ENCODE results near the gene FGF8.

Gene FGF8

GRCh38 chr10:101781984-101782810 is 6.3 kb upstream of the FGF8 start:
- DNase-seq = no peak

DNA sequence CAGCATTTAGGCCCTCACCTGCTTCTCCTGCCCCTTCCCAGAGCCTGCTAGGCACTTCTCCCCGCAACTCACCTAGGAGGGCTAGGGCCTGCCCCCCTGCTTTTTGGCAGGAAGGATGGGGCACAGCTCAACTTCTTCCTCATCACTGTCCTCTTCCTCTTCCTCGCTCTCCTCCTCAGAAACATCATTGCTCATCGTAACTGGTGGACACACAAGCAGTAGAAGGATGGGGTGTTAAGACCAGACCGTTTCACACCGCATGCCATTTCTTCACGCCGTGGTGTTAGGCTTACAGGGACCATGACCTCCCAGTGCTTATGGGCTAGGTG is 5.7 kb upstream of the FGF8 start:
- DNase-seq = no peak

DNA sequence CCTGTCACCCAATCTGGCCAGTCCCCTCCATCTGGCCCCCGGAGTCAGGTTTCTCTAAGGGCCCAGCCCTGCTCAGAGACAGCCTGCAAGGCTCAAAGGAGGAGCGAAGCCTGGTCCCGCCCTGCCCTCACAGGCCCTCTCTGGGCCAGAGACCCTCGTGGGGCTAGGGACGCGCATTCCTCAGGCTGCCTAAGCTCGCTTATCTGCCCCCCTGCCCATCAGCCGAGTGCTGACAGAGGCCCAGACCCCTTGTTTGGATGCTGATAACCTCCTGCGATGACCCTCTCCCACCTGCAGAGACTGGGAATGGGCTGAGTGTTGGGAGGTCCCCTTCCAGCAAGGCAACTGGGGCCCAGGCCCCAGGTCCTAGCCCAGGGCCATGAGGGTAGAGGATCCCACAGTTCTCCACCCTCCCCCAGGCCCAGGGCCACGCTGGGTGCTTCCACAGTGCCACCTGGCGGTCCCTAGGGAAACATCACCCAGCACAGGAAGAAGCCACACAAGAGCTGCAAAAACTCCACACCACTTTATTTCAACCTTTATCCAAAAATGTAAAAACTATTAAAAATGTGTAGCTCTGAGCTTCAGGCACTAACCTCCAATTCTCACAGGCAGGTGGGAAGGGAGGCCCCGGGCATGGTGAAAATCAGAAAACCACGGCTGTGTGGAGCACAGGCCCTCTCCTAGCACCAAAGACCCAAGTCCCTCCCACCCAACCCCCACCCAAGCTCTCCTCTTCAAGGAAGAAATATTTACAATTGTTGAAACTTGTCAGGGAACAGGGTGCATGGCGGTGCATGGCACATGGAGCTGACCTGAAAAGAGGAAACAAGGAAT is 5.1 kb upstream of the FGF8 start:
- peak; percentile 78 for DNase-seq

GRCh38 chr10:101780187-101780817 is 4.4 kb upstream of the FGF8 start:
- no peak for DNase-seq

DNA sequence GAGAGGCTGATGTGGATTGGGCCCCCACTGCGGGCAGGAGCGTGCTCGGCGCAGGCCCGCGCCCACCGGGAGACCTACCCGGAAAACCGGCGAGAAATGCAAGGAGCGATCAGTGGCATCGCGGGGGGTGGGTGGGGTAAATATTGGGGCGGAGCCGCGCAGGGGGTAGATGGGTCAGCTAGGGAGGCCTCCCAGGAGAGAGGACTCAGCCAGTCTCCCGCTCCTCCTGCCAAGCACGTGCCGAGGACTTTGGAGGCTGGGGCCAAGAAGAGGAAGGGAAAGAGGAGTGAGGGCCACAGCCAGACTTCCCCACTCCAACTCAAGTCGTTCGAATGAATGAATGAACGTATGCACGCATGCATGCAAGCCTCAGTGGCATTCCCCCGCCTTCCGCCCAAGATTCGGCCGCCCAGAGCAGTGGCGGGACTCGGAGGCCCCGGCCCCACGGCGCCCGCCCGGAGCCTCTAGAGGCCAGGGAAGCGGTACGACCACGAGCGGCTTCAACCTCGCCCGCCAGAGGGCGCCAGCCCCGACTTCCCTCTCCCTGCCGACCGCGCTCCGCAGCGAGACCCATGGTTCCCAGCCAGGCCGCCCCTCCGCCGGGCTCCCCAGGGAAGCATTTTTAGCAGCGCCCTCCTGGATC is 3.8 kb upstream of the FGF8 start:
- DNase-seq = peak; percentile 82

- peak; percentile 12 for DNase-seq
Observed at GRCh38 chr10:101778781-101779543, 3.0 kb upstream of the FGF8 start.

DNA sequence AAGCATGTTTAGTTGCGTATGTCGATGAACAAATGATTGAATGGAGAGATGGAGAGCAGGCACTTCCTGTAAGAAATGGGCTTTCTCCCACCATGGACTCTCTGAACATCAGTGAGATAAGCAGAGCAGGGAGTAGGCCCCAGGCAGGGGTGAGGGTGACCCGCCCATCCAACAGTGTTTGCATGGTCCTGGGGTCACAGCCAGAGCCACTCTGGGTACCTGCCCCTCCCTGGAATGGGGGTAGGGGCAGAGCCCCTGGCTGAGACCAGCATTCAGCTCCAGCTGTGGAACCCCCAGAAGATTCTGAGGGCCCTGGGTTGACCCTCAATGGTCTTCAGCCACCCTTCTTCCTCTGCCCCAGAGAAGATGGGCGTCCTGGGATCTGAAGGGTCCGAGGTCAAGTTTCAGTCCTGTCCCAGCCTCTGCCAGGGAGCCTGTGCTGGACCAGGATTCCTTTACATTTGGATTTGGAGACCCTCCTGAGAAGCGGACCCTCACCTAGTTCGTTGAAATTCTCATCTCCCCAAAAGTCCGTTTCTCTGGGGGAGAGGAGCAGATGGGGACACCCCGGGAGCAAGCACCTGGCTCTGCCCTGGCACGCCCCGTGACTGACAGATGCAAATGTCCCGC is 2.4 kb upstream of the FGF8 start:
- DNase-seq = no peak

GRCh38 chr10:101777619-101778145 is 1.8 kb upstream of the FGF8 start:
- no peak for DNase-seq

- no peak for DNase-seq
Observed at GRCh38 chr10:101776161-101776817, 375 bp upstream of the FGF8 start.

- DNase-seq = no peak
Observed at GRCh38 chr10:101774589-101775272, 1.2 kb downstream of the FGF8 start.

DNA sequence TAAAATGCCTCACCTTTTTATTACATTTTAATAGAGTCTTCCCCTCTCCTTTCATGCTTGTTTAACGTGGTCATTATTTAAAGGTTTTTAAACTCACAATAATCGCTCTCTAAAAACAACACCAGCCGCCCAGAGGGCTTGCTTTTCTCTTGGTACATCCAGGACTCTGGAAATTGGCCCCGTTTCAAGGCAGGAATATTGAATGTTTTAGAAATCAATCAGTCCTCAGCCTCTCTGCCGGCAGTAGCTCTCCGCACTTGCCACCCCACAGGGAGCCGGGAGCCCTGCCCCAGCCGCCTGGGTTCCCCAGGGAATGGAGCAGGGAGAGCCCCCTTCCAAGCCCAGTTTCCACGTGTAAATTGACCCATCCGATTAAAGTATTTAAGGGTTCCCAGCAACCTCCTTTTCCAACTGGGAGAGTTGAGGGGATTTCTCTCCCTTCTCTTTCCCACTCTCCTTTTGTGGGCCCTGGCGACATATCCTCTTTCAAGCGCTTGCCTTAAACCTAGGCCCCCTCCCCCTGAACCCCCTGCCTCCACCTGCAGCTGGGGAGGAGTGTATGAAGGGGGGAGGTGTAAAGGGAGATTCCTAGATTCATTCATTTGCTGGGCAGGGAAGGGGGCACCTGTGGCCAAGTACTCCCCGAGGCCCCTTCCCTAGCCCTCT is 1.9 kb downstream of the FGF8 start:
- no peak for DNase-seq

DNA sequence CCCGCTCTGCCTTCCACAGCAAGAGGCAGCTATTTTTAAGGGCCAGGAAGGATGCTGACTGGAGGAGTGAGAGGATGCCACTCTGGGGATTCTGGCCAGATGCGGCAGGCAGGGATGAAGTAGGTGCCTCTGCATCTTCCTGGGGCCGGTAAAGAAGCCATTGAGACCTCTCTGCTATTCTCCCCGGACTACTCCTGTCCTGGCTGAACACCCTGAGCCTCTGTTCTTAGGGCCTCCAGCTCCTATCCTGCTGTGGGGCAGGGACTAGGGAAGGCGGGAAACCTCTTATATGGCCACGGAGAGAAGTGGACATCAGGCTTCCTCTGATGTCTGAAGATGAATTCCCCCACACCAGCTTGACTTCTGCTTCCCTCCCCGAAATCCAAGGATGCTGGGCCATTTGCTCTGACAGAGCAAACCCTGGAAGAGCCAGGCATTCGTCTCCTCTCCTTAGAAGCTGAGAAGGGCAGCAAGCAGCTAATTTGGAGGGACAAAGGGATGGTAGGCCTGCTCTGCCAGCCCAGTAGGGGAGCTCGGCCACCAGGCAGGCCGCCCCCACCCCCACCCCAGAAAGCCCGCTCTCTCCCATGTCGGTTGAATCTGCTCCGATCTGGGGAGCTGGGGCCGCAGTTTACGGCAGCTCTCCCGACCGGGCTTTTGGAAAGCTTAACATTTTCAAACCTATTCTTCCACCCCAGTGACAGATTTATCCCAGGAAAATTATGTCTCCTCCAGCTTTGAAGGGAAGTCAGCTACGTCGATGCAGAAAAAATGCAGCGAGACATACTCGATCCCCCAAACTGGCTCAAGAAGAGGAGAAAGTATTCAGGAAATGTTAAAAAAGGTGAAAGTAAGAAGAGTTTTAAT is 2.8 kb downstream of the FGF8 start:
- no peak for DNase-seq

DNA sequence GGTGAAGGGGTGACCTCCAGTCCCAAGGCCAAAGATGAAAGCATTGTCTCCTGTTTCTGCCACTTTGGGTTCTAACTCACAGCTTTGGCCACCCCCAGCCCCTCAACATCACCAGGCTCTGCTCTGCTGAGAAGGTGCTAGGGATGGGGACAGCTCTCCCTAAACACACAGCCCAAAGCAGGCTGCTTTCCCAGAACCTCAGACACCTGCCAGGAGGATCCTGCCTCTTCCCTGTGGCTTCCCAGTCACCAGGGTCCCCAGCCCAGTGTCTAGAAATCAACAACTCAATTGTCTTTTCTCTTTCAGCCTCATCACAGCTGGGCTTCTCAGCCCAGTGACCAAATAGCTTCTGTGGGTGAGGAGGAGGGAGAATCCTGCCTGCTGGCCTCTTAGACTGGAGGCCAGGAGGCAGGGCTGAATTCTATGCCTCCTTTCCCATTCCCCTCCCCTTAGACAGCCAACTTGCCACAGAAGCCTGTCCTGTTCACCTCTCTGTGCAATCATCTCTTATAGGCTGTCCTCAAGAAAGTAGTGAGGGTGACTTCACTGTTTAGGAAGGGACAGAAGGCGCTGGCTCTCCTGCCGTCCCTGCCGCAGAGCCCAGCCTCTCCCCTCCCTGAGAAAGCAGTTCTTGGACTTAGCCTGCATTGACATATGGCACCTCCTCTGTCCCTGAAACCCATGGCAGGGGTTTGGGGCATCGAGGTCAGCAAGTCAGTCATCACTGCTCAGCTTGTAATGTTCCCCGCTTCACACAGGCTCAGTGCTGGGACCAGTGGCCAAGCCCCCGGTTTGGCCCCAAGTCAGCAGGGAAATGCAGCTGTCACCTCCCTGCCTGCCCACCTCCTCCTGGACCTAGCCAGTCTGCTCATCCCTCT is 3.7 kb downstream of the FGF8 start:
- DNase-seq = no peak

DNA sequence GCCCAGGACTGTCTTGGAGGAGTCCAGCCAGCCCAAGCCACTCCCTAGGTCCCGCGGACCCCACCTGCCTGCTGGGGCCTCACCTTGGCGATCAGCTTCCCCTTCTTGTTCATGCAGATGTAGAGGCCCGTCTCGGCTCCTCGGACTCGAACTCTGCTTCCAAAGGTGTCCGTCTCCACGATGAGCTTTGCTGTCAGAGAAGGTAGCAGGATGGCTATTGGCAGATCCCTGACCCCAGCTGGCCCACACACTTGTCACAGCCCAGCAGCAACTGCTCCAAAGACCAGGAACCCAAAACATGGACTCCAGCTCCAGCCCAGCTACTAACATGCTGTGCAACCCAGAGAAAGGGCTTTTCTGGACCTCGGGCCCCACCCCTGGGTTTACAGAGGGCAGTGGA is 4.5 kb downstream of the FGF8 start:
- DNase-seq = no peak

DNA sequence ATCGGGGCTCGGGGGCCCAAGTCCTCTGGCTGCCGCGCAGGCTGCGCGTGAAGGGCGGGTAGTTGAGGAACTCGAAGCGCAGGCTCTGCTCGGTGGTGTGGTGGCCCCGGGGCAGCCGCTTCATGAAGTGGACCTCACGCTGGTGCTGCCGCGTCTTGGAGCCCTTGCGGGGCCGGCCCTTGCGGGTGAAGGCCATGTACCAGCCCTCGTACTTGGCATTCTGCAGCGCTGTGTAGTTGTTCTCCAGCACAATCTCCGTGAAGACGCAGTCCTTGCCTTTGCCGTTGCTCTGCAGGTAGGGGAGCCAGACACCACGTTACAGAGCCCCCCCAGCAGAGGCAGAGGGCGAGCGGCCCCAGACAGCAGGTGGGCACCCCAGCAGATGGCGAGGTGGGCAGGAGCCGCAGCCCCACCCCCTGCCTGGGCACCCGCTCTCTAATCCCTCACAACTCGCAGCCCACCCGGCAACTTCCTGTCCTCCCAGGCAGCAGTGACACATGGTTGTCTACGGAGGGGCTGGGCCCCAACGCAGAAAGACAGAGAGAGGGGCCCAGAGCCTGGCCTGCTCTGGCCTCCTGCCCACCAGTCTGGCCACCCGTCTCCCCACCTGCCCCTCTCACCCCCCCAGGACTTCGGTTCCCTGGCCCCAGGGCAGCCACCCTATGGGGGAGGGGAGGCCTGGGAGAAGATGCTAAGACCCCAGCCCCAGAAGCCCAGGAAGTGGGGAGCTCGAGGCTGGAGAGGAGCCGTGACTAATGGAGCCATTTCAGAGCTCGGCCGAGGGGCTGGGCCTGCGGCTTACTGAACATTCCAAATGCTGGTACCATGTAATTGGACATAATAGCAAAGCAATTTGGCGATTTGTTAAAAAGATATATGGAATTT is 5.3 kb downstream of the FGF8 start:
- DNase-seq = no peak

DNA sequence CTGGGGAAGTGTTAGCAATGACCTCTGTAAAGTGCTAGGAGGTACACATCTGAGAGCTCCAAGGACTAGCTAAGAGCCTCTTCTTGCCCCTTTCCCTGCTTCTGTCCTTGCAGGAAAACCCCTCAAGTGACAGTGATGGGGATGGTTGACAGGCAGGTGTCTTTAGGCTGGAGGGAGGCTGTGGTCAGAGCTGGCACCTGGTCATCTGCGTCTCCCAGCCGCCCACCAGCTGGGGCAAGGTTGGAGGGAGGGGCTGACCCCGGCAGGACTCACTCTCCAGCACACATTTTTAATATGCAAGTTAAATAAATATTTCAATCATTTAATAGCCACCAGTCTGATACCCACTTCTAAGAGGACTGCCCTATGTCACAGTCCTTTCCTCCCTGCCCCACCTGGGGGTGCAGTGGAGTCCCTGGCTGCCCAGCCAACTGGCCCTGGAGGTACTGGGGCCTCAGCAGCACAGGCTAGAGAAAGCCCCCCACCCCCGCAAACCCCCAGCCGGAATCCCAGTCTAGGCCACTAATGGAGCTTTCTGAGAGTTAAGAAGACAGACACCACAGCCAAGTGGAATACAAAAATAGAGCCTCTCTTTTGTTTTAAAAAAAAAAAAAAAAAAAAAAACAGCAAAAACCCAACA is 6.3 kb downstream of the FGF8 start:
- no peak for DNase-seq
